H1 (cell line): ENCODE measurements around the gene SMDT1. TPM values are rescaled to one million over a fixed set of nuclear protein-coding genes. Genes with fewer than 3 reads are reported as not detected.

ENCODE experiments used
- CTCF ChIA-PET: fragments of 300-600 bp; sonication (Branson Sonifier 250); formaldehyde crosslinking; loops from one replicate; lab custom pipeline; 2021; ENCODE audit not compliant: partially characterized antibody; lab: Charles Lee
- POLR2A ChIA-PET: fragments of 300-600 bp; sonication (Branson Sonifier 250); formaldehyde crosslinking; loops from one replicate; lab custom pipeline; 2021; ENCODE audit warnings: inconsistent platforms; ENCODE audit not compliant: partially characterized antibody; lab: Charles Lee
- DNase-seq, 2 experiments: peaks; one replicate each; pipeline versions ENCODE4 v3.0.0 to v3.0.0-alpha.2; 2010 to 2022; ENCODE audit warnings: low spot score in 2 of 2, low read depth in 1 of 2, mixed read lengths in 1 of 2
- FAIRE-seq: peaks from 2 replicates; lab custom pipeline; 2011; peaks lifted over from hg19 to GRCh38; lab: Jason Lieb, UNC
- H2AFZ ChIP-seq: 2 replicates; pipeline ENCODE4 v1.8.1; 2012; ENCODE audit warnings: low read length, inconsistent platforms
- H2AK5ac ChIP-seq: 2 replicates; pipeline ENCODE4 v1.6.1; 2013; ENCODE audit warnings: low read depth, low read length
- H2BK120ac ChIP-seq: replicated peaks from 2 replicates; pipeline ENCODE3; 2013; ENCODE audit warnings: low read depth, low read length, inconsistent platforms
- H2BK12ac ChIP-seq: 2 replicates; pipeline ENCODE4 v1.6.1; 2013; ENCODE audit warnings: low read depth, low read length
- H2BK15ac ChIP-seq: 2 replicates; pipeline ENCODE4 v1.6.1; 2013; ENCODE audit warnings: low read length
- H2BK20ac ChIP-seq: 2 replicates; pipeline ENCODE4 v1.6.1; 2013; ENCODE audit warnings: low read length
- H2BK5ac ChIP-seq: 2 replicates; pipeline ENCODE4 v1.6.1; 2013; ENCODE audit warnings: low read depth, low read length
- H3K14ac ChIP-seq: 2 replicates; pipeline ENCODE4 v1.6.1; 2013; ENCODE audit warnings: inconsistent platforms; ENCODE audit not compliant: insufficient read length
- H3K18ac ChIP-seq: 2 replicates; pipeline ENCODE4 v1.6.1; 2013; ENCODE audit warnings: low read length; ENCODE audit errors: extremely low read depth
- H3K23ac ChIP-seq: 2 replicates; pipeline ENCODE4 v1.6.1; 2013; ENCODE audit warnings: inconsistent platforms; ENCODE audit not compliant: insufficient read length
- H3K23me2 ChIP-seq: 2 replicates; pipeline ENCODE4 v1.6.1; 2013; ENCODE audit warnings: low read depth, low read length
- H3K27ac ChIP-seq: 2 replicates; pipeline ENCODE4 v1.6.1; 2011; ENCODE audit warnings: low read depth, low read length, inconsistent platforms
- H3K27me3 ChIP-seq, 4 experiments: replicated peaks in 1 of 4; 1 replicate in 1 of 4; 2 replicates in 3 of 4; pipeline versions ENCODE4 v1.6.1 to v1.8.1; 2011 to 2013; ENCODE audit warnings: low read length in 3 of 4, mild to moderate bottlenecking in 3 of 4, inconsistent platforms in 2 of 4, mixed read lengths in 2 of 4, moderate library complexity in 1 of 4; ENCODE audit not compliant: control insufficient read depth in 3 of 4, insufficient read depth in 3 of 4; ENCODE audit errors: extremely low read depth in 1 of 4
- H3K36me3 ChIP-seq, 4 experiments: 2 replicates each; pipeline versions ENCODE4 v1.6.1 to v1.8.1; 2011 to 2013; ENCODE audit warnings: mild to moderate bottlenecking in 4 of 4, low read length in 3 of 4, moderate library complexity in 2 of 4, control low read depth in 1 of 4, inconsistent platforms in 1 of 4; ENCODE audit not compliant: insufficient read depth in 4 of 4, control insufficient read depth in 2 of 4
- H3K4ac ChIP-seq: replicated peaks from 2 replicates; pipeline ENCODE3; 2013; ENCODE audit warnings: low read length, low read depth, mixed read lengths, inconsistent platforms; ENCODE audit not compliant: insufficient read length
- H3K4me1 ChIP-seq, 4 experiments: replicated peaks in 1 of 4; 1 replicate in 1 of 4; 2 replicates in 3 of 4; pipeline versions ENCODE4 v1.6.1 to v1.8.1; 2011 to 2013; ENCODE audit warnings: low read length in 3 of 4, inconsistent platforms in 2 of 4, mixed read lengths in 1 of 4; ENCODE audit not compliant: insufficient read depth in 4 of 4, control insufficient read depth in 3 of 4
- H3K4me2 ChIP-seq, 2 experiments: 2 replicates each; pipeline versions ENCODE4 v1.6.1 to v1.8.1; 2011 to 2013; ENCODE audit warnings: low read depth in 2 of 2, low read length in 2 of 2, control low read depth in 1 of 2, inconsistent platforms in 1 of 2, mild to moderate bottlenecking in 1 of 2; ENCODE audit not compliant: insufficient read depth in 1 of 2
- H3K4me3 ChIP-seq, 4 experiments: fragments of 200-600, 300-600 bp in 1 of 4; sonication (generic), shearing (Covaris generic), sonication (Bioruptor Twin) in 1 of 4; 2 replicates each; pipeline versions ENCODE4 v1.5.1 to v1.8.1; 2011 to 2016; ENCODE audit warnings: low read length in 4 of 4, low read depth in 3 of 4, control low read depth in 2 of 4, inconsistent platforms in 2 of 4, mild to moderate bottlenecking in 2 of 4, mixed read lengths in 1 of 4, moderate library complexity in 1 of 4; ENCODE audit not compliant: insufficient read depth in 2 of 4; ENCODE audit errors: extremely low read depth in 1 of 4
- H3K56ac ChIP-seq: replicated peaks from 2 replicates; pipeline ENCODE3; 2013; ENCODE audit warnings: low read depth, mild to moderate bottlenecking, mixed read lengths, low read length, inconsistent platforms; ENCODE audit not compliant: insufficient read length
- H3K79me1 ChIP-seq: 2 replicates; pipeline ENCODE4 v1.6.1; 2013; ENCODE audit warnings: low read depth, low read length, control low read depth
- H3K79me2 ChIP-seq, 2 experiments: 2 replicates each; pipeline versions ENCODE4 v1.6.1 to v1.8.1; 2012 to 2013; ENCODE audit warnings: low read length in 2 of 2, mild to moderate bottlenecking in 2 of 2, inconsistent platforms in 1 of 2; ENCODE audit not compliant: insufficient read depth in 2 of 2, control insufficient read depth in 1 of 2
- H3K9ac ChIP-seq, 4 experiments: replicated peaks in 1 of 4; 1 replicate in 1 of 4; 2 replicates in 3 of 4; pipeline versions ENCODE4 v1.6.1 to v1.8.1; 2011 to 2013; ENCODE audit warnings: low read depth in 3 of 4, low read length in 3 of 4, control low read depth in 2 of 4, mild to moderate bottlenecking in 2 of 4, moderate library complexity in 2 of 4, inconsistent platforms in 1 of 4; ENCODE audit errors: extremely low read depth in 1 of 4
- H3K9me3 ChIP-seq, 2 experiments: 2 replicates each; pipeline versions ENCODE4 v1.6.1 to v1.8.1; 2012 to 2013; ENCODE audit warnings: mild to moderate bottlenecking in 2 of 2, moderate library complexity in 2 of 2, control low read depth in 1 of 2, inconsistent platforms in 1 of 2, low read depth in 1 of 2, low read length in 1 of 2, mixed read lengths in 1 of 2; ENCODE audit not compliant: insufficient read depth in 2 of 2
- H4K20me1 ChIP-seq, 2 experiments: replicated peaks in 1 of 2; 2 replicates each; pipeline versions ENCODE3 to v1.8.1; 2011 to 2013; ENCODE audit warnings: inconsistent platforms in 2 of 2, low read length in 2 of 2, mild to moderate bottlenecking in 1 of 2; ENCODE audit not compliant: insufficient read depth in 2 of 2, control insufficient read depth in 1 of 2
- H4K5ac ChIP-seq: 2 replicates; pipeline ENCODE4 v1.6.1; 2013; ENCODE audit warnings: low read length, low read depth, mixed read lengths, inconsistent platforms; ENCODE audit not compliant: insufficient read length
- H4K8ac ChIP-seq: 2 replicates; pipeline ENCODE4 v1.8.0; 2013; ENCODE audit warnings: mild to moderate bottlenecking, moderate library complexity, low read length, inconsistent platforms; ENCODE audit not compliant: insufficient read depth; ENCODE audit errors: extremely low read depth
- H4K91ac ChIP-seq: replicated peaks from 2 replicates; pipeline ENCODE3; 2013; ENCODE audit warnings: low read length, mixed read lengths, inconsistent platforms; ENCODE audit not compliant: insufficient read length
- ASH2L ChIP-seq: fragments of 200-600, 300-600 bp; sonication (generic); IDR thresholded peaks from one replicate; pipeline ENCODE4 v1.7.1; 2017; ENCODE audit warnings: low read length
- ATF2 ChIP-seq: IDR thresholded peaks from 2 replicates; pipeline ENCODE4 v1.6.1; 2012; ENCODE audit warnings: low read length, inconsistent platforms
- CBX5 ChIP-seq: fragments of 300-800, 300-1000 bp; sonication (generic); IDR thresholded peaks from 2 replicates; pipeline ENCODE4 v1.7.1; 2016; ENCODE audit warnings: antibody characterized with exemption, low read length, low read depth
- EGR1 ChIP-seq: IDR thresholded peaks from 2 replicates; pipeline ENCODE4 v1.6.1; 2011; ENCODE audit warnings: low read depth, low read length, borderline replicate concordance
- KDM1A ChIP-seq: fragments of 200-600, 300-600 bp; sonication (generic); IDR thresholded peaks from 2 replicates; pipeline ENCODE4 v1.7.1; 2016; ENCODE audit warnings: mild to moderate bottlenecking, low read length, borderline replicate concordance
- SP1 ChIP-seq: IDR thresholded peaks from 2 replicates; pipeline ENCODE4 v1.6.1; 2011; ENCODE audit warnings: low read depth, low read length
- WGBS, 2 experiments: shearing (Covaris generic) in 1 of 2; methylation state at CpG; one replicate each; pipeline versions ENCODE4 v1.1.6 to v1.1.7; 2013 to 2015; ENCODE audit warnings: low lambda C conversion rate in 2 of 2, mixed read lengths in 2 of 2, inconsistent platforms in 1 of 2, low coverage in 1 of 2, missing lambda C conversion rate in 1 of 2; ENCODE audit not compliant: insufficient replicate concordance in 2 of 2, insufficient coverage in 1 of 2, insufficient read length in 1 of 2; ENCODE audit errors: extremely low coverage in 1 of 2, missing lambda C conversion rate in 1 of 2; 5-methylcytosine and 5-hydroxymethylcytosine counted together
- polyA plus RNA-seq, 7 experiments: library from polyadenylated mRNA; depleted of rRNA in 3 of 7; stranded (reverse) in 5 of 7; unstranded in 2 of 7; fragments of >200 nt in 5 of 7; fragments of 200-250 nt in 2 of 7; gene quantifications; 1 replicate in 5 of 7; 2 replicates in 1 of 7; 4 replicates in 1 of 7; pipeline versions ENCODE4 v1.2.1 to v1.2.3, GENCODE V29; 2011 to 2013; ENCODE audit warnings: missing spikeins in 2 of 7, mixed read lengths in 2 of 7
- total RNA-seq: library from RNA; stranded (reverse); fragmentation: NEBNext Ultra II Directional; extraction: Animal tissue kit (Norgen Biotek cat#: 25700); gene quantifications from 2 replicates; pipeline ENCODE4 v1.2.1, GENCODE V29; 2021

The SMDT1 gene
- total and polyA plus RNA-seq, 2 of the 8 experiments (the other 6 are each of a cell fraction or from before 2014, with no cell fraction given): 34.9 to 35.6 TPM

GRCh38 chr22:42101199-42101598 lies 21.7 kb downstream of the SMDT1 start:
- H4K91ac ChIP-seq: no peak overlapping the region
- no peak overlapping the region for H2BK12ac ChIP-seq
- H3K23ac ChIP-seq: no peak overlapping the region
- no peak overlapping the region for H3K4me2 ChIP-seq
- H3K4ac ChIP-seq: no peak overlapping the region
- H2BK15ac ChIP-seq: no peak overlapping the region
- no peak overlapping the region for H2BK5ac ChIP-seq
- no peak for DNase-seq
- no peak overlapping the region for H3K27ac ChIP-seq
- no peak overlapping the region for H4K5ac ChIP-seq
- no peak overlapping the region for H3K9ac ChIP-seq
- WGBS, 2 experiments: 90% methylated on average over 3 of the region's 3 CpGs; no CpG with 5 or more reads in 1 of the 2 experiments
- no peak for TF ChIP-seq CBX5
- no peak for TF ChIP-seq SP1
- TF ChIP-seq ATF2: no peak
- TF ChIP-seq ASH2L: no peak
- no peak for TF ChIP-seq KDM1A
- no peak for TF ChIP-seq EGR1
- H4K8ac ChIP-seq: no peak overlapping the region
- H3K23me2 ChIP-seq: no peaks in the 10 kb centered on the region
- no peak for FAIRE-seq
- H3K79me1 ChIP-seq: no peaks in the 10 kb centered on the region
- H3K27me3 ChIP-seq: peaks cover 0 to 2% (median 0%) of the 10 kb centered on the region in 4 experiments; a peak in 1 of 7 replicates
- H3K9me3 ChIP-seq: no peaks in the 10 kb centered on the region
- no peak overlapping the region for H3K14ac ChIP-seq
- H4K20me1 ChIP-seq: no peaks in the 10 kb centered on the region
- no peak overlapping the region for H2AFZ ChIP-seq
- no peak overlapping the region for H3K4me3 ChIP-seq
- no peaks in the 10 kb centered on the region for H3K4me1 ChIP-seq
- no peak overlapping the region for H2BK120ac ChIP-seq
- no peak overlapping the region for H2BK20ac ChIP-seq
- no peak overlapping the region for H3K18ac ChIP-seq
- CTCF ChIA-PET: interaction anchor here (1.5 to 4.6 kb wide), 4 partner anchors 9 to 343 kb away, joined by 3 to 21 read pairs (median 19); no protein-coding TSS in a partner anchor
- no peaks in the 10 kb centered on the region for H3K79me2 ChIP-seq
- POLR2A ChIA-PET: interaction anchor here (3.5 kb wide), 1 partner anchor 10 kb away, joined by 18 read pairs; the partner anchor contains the start of gene NDUFA6
- no peak overlapping the region for H3K56ac ChIP-seq
- H2AK5ac ChIP-seq: no peak overlapping the region
- H3K36me3 ChIP-seq: no peaks in the 10 kb centered on the region
